NCI-H526 (cell line): Measurements from ENCODE around the gene HDDC3.

Experiments
- DNase-seq, 2 experiments: peaks; one replicate each; lab custom pipeline; 2025; lab: John Stamatoyannopoulos, UW

The HDDC3 gene

DNA sequence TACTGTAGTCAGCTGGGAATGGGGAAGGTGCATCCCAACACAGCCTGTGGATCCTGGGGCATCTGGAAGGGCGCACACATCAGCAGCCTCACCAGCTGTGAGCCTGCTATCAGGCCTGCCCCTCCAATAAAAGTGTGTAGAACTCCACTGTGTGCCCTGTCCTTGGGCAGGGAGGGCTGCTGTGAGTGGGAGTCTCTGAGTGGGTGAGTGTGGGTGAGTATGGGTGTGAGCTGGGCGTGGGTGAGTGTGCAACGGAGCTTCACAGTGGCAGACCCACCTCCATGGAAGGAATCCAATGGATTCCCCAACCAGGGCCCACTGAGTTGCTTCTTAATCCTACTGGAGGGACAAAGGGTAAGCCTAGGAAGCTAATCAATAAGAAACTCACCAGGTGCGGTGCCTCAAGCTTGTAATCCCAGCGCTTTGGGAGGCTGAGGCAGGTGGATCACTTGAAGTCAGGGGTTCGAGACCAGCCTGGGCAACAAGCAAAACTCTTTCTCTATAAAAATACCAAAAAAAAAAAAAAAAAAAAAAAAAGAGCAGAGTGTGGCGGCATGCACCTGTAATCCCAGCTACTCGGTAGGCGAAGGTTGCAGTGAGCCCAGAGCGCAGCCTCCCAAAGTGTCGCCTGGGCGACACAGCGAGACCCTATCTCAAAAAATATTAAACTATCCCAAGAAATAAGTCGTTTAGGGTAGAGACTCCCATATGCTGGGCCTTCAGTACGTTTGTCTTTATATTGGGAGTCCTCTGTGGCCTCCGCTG is 21.8 kb upstream of the HDDC3 start:
- DNase-seq = no peak

DNA sequence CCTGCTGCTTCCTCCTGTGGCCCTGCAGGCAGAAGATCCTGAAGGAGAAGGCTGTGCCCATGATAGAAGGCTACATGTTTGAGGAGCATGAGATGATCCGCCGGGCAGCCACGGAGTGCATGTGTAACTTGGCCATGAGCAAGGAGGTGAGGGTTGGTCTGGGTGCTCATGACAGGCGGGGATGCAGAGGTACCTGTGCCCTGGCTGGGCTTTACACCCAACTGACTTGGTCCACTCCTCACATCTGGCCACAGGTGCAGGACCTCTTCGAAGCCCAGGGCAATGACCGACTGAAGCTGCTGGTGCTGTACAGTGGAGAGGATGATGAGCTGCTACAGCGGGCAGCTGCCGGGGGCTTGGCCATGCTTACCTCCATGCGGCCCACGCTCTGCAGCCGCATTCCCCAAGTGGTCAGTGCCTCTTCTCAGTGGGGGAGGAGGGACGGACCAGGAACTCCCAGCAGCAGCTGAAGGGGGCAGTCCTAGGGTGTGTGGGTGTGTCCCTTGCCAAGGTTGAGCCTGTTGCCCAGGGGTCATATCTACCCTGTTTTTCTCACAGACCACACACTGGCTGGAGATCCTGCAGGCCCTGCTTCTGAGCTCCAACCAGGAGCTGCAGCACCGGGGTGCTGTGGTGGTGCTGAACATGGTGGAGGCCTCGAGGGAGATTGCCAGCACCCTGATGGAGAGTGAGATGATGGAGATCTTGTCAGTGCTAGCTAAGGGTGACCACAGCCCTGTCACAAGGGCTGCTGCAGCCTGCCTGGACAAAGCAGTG is 20.7 kb upstream of the HDDC3 start:
- DNase-seq = no peak

DNA sequence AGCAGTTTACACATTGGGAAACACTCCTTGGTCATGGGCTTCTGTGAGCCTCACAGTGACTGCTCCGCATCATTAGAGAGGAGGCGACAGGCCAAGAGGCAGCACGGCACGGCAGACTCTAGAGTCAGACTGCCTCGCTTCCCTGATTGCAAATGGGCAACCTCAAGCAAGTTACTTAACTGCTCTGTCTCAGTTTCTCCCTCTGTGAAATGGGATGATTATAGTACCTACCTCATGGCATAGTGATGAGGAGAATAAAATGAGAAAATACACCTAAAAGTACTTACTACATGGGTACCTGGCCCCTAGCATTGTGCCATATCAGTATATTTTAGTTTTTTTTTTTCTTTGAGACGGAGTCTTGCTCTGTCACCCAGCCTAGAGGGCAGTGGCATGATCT is 18.3 kb upstream of the HDDC3 start:
- DNase-seq = no peak

DNA sequence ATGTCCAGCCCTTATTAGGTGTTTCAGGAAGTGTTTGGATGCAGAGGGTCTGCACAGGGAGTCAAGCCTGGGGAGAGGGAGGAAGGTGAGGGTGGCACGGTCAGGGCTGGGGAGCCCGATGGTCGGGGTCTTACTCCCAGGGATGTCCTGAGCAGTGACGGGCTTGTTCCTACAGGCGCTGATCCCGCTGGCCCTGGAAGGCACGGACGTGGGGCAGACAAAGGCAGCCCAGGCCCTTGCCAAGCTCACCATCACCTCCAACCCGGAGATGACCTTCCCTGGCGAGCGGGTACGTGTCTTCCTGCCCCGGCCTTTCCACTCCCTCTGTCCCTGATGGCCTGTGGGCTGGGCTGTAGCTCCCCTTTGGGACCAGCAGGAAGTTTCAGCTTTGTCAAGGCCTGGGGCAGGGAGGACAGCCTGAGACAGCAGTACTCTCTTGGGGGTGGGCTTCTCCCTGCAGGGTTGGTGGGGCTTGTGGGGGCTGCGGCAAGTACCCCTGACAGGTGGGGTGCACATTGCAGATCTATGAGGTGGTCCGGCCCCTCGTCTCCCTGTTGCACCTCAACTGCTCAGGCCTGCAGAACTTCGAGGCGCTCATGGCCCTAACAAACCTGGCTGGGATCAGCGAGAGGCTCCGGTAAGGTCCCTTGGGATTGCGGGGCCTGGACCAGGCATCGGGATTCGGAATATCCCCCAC is 17.8 kb upstream of the HDDC3 start:
- DNase-seq = no peak

DNA sequence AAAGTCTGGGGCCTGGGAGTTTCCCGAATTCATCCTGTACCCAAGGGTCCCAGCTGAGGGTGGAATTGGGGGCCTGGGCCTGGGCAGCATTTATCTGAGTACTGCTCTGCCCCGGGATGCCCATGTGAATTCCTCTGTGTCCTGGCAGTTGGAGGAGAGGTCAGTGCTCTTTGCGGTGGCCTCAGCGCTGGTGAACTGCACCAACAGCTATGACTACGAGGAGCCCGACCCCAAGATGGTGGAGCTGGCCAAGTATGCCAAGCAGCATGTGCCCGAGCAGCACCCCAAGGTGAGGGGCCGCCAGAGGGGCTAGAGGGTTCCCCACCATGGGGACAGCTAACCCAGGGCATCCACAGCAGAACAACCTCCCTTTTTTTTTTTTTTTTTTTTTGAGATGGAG is 16.2 kb upstream of the HDDC3 start:
- no peak for DNase-seq

DNA sequence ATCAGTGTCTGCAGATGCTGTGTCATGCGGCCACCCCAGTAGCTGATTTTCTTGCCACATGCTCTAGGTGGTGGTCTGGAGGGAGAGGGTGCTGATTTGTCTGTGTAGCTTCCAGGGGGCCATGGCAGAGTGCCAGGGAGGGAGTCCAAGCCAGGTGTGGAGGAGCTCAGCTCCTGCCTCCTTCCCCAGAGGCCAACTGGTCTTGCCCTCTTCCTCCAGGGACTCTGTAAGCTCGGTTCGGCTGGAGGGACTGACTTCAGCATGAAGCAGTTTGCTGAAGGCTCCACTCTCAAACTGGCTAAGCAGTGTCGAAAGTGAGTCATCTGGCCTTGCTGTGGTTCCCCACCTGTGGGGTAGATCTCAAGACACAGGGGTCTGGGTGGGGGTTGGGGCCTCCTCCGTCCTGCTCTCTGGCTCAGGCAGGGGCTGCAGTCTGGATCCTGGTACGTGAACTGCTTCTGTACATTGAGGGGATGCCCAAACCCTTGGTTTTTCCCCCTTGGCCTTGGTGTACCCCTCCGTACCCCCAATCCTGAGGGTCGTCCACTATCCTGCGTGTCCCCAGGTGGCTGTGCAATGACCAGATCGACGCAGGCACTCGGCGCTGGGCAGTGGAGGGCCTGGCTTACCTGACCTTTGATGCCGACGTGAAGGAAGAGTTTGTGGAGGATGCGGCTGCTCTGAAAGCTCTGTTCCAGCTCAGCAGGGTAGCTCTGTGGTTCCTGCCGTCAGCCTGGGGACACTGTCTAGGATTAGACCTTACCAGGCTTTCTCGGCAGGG is 15.4 kb upstream of the HDDC3 start:
- DNase-seq = no peak

DNA sequence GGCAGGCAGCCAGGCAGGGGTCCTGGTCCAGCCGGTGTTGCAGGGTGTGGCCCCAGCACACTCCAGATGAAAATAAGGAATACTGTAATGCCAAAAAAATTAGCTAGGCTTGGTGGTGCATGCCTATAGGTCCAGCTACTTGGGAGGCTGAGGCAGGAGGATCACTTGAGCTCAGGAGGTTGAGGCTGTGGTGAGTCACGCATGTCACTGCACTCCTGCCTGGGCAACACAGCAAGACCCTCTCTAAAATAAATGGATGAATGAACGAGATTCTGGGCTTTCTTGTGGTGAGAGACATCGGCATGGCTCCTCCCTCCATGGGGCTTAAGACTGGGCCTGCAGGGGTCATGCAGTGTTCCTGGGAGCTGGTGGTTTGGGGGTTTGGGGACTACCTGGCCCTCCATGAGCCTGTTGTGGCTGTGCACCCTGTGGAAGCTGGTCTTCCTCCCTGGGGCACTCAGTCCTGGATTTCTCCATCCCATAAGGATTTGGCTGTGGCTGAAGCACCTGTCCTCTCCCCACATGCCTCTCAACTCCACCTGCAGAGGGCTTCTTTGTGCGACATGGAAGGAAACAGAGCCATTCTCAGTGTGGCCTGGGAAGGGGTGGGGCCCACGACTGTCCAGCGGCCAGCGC is 14.7 kb upstream of the HDDC3 start:
- DNase-seq = no peak

DNA sequence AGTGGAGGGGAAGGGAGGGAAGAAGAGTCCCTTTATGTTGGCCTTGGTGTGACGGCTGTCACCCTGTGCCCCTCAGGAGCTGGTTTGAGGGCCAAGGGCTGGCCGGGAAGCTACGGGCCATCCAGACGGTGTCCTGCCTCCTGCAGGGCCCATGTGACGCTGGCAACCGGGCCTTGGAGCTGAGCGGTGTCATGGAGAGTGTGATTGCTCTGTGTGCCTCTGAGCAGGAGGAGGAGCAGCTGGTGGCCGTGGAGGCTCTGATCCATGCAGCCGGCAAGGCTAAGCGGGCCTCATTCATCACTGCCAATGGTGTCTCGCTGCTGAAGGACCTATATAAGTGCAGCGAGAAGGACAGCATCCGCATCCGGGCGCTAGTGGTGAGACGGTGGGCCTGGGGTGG is 14.2 kb upstream of the HDDC3 start:
- DNase-seq = no peak

DNA sequence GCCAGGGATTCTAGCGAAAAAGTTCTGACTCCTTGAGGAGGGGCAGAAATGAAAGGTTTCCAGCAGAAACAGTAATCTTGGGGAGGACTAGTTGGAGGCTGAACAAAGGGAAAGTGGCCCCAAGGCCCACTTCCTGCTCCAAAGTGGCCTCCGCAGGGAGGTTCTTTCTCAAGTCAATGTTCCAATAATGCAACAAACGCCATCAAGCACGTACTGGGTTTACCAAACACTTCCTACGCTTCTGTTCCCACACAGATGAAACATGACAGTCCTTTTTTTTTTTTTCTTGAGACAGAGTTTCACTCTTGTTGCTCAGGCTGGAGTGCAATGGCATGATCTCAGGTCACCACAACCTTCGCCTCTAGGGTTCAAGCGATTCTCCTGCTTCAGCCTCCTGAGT is 12.7 kb upstream of the HDDC3 start:
- DNase-seq = no peak

DNA sequence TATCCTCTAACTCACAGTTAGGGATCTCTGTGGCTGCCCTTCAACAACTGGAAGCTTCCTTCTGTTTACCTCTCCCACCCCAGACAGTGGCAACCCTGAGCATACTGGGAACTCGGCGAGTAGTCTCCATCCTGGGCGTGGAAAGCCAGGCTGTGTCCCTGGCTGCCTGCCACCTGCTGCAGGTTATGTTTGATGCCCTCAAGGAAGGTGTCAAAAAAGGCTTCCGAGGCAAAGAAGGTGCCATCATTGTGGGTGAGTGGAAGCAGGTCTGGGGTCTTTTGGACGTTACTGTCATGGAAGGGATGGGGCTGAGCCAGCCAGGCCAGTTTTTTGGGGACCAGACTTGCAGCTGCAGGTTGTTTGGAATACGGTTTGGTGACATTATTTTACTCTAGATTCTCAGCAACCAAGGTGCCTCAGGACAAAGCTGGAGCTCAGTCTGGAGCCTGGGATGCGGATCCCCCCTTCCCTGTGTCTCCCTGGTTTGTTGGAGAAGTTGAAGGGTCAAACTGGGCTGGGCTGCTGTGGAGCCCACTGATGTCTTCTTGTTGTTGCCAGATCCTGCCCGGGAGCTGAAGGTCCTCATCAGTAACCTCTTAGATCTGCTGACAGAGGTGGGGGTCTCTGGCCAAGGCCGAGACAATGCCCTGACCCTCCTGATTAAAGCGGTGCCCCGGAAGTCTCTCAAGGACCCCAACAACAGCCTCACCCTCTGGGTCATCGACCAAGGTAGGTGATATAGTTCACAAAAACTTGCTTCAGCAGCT is 10.2 kb upstream of the HDDC3 start:
- no peak for DNase-seq

DNA sequence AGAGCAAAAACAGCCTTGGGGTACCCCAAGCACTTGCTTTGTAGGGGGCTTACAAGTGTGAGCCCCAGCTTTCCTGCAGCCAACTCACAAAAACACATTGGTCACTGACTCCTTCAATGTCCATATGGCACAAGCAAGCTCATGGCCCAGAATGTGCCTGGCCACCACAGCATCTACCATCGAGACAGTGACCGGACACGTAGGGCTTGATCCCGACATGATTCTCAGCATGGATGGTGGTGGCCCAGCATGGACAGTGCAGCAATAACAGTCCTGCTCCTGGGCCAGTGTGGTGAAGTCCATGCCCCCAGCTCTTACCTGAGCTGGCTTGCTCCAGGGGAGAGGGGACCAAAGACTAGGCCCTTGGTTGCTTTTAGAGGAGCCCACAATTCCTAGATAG is 8.7 kb upstream of the HDDC3 start:
- DNase-seq = no peak

DNA sequence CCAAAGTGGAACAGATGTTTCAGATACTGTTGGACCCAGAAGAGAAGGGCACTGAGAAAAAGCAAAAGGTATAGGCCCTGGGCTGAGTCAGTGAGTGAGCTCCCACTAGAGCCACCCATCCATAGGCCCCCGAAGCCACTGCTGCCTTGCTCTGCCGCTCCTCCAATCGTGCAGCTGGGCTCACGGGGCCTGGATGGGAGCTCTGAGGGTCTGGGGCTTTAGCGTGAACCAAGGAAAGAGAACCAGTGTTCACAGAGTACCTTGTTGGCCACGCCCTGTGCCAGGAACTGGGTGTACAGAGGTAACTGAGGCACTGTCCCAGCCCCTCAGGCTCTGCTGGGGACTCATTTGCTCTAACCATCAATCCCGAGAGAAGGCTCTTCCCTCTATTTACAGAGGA is 7.4 kb upstream of the HDDC3 start:
- no peak for DNase-seq

DNA sequence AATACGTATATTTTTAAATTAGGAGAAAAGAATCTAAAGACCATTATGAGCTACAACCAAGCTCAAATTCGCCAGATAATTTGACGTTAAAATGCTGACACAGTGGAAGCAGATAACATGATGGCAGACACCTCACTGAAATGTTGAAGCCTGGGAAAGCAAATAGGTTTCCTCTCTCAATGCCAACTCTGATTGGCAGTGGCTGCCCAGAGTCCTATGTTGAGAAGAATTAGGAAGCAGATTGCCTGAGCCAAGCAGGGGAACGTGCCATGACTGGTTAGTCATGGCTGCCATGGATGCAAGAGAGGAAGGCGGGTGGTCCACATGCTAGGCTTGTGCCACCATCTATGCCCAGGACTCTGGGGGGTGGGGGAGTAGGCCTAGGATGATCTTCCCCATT is 5.9 kb upstream of the HDDC3 start:
- DNase-seq = no peak

DNA sequence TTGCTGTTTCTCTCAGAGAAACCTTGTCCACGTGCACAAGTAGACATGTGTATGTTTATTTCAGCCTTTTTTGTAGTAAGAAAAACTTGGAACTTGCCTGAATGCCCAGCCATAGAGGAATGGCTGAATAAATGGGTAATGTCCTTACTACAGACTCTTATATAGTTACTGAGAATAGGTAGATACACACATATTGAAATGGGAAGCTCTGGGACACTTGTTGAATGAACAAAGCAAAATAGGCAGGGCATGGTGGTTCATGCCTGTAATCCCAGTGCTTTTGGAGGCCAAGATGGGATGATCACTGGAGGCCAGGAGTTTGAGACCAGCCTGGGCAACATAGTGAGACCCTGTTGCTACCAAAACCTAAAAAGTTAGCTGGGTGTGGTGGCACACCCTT is 4.5 kb upstream of the HDDC3 start:
- no peak for DNase-seq

DNA sequence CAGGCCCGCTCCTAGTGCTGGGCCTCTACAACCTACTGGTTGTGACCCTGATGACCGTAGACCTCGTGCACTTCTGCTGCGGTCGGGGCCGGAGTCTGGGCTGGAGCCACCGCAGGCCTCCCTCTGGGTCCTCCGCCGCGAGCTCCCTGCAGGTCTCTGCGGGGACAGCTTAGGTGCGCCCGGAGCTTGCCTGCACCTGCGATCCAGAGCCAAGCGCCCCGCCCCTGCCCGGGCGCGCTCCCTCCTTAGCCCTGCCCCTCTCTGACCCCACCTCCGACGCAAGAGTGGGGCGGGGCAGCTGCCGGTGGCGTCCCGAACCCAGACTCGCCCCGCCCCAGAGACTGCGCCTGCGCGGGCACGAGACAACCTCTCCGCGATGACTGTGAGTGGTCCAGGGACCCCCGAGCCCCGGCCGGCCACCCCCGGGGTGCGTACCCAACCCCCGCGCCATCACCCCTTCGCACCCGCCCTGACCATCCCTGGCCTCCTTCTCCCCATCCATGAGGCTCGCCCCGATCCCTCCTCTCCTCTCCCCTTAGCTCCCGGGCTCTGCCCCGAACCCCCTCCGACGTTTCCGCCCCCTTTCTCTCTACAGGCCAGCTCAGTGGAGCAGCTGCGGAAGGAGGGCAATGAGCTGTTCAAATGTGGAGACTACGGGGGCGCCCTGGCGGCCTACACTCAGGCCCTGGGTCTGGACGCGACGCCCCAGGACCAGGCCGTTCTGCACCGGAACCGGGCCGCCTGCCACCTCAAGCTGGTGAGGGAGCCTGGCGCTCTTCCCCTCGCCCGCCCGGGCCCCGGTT is 2.8 kb upstream of the HDDC3 start, which contains the start of gene UNC45A:
UNC45A (plus strand) TSS at position 337 of the 803 bp plus-strand sequence; CDS start at position 377, 40 bp downstream.
- DNase-seq = peak; percentile 81 to 98

DNA sequence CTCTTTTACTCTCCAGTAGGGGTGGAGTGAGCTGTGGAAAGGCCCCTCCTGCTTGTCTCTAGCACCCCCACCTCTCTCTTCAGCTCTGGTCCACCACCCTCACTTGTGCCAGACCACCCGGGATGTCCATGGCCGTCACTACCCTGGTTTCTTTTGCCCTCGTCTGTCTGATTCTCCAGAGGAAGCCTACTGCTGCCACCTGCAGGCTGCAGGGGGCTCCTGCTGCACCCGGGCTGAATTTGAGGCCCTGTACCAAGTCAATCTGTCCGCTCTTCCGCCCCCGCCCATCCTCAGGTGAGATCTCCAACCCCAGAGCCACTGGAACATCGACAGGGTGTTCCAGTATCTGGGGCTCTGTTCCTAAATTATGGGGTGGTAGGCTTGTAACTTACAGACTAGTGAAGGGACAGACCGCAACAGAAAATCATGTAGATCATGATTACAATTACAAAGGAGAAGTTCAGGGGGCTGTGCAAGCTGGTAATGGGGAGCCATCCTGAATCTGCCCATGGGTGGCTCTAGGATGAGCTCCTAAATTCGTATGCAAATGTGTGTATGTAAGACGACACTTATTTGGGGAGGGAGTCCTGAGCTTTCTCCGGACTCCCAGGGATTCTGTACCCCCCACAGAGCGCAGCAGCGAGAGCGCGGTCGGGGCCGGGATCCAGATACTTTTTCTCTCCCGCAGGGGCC is 2.1 kb upstream of the HDDC3 start:
- DNase-seq = peak; percentile 83 to 96

DNA sequence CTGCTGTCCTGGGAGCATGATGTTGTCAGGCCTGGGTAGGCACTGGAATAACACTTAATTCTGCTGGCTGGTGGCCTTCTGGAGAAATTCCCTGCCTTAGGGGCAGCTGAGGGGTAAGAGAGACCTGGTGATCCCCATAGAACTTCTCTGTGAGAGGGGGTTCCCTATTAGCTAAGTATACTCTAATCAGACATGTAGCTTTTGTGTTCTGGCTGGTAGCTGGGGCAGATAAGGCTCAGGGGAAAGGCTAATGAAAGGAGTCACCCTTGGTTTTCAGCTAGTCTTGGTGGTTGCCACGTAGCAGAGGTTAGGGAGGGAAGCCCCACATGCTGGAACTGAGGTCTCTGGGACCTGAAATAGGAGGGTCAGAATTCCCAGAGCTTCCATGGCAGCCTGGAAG is 952 bp upstream of the HDDC3 start:
- DNase-seq = no peak

DNA sequence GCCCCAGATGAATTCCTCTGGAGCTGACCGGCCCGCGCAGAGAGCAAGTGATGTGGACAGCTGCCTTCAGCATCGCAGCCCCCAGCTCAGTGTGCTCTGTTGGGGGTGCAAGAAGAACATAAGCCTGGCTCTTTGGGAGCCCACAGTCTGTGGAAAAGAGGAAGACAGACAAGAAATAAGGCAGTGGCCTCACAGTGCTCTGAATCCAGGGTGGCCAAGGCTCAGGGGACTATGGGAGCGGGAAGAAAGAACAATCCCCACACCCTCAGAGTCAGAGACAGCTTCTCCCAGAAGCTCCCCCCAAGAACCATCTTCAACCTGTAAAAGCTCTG is 277 bp upstream of the HDDC3 start:
- no peak for DNase-seq

DNA sequence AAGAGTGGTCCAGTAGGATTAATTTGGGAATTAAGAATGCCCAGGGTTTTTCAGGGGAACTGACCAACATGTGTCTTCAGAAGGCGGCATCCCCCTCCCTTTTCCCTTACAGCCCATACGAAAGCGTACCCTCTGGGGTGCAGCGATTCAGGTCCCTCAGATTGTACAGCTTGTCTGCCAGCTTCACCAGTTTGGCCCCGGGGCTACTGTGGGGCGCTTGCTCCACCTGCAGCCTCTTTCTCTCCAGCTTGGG is 848 bp downstream of the HDDC3 start:
- DNase-seq = no peak
